Pancreas (tissue), 10 donors: ENCODE data around the gene CEP250. TPM values are rescaled to one million over a fixed set of nuclear protein-coding genes. Genes with fewer than 3 reads are reported as not detected.

Experiments
- ATAC-seq, 4 donors: fragments of 200-7000 bp; cut with Tn5 transposase; one replicate each; pipeline versions ENCODE4 v1.8.0 to v1.9.1; 2020; ENCODE audit warnings: mild to moderate bottlenecking in 4 of 4, moderate library complexity in 4 of 4
- DNase-seq, 6 donors: peaks; one replicate each; pipeline ENCODE4 v3.0.0-alpha.2; 2020
- FAIRE-seq: peaks from 2 replicates; lab custom pipeline; 2012; peaks lifted over from hg19 to GRCh38; lab: Jason Lieb, UNC
- H3K27ac ChIP-seq, 4 donors: fragments of 200-600 bp; sonication (generic); 1 replicate in 3 of 4; 2 replicates in 1 of 4; pipeline versions ENCODE4 v1.5.0 to v1.8.0; 2020
- H3K27me3 ChIP-seq, 4 donors: fragments of 200-600 bp; one replicate each; pipeline ENCODE4 v1.8.0; 2021
- H3K36me3 ChIP-seq, 3 donors: fragments of 200-600 bp; sonication (generic) in 1 of 3; one replicate each; pipeline versions ENCODE4 v1.5.0 to v1.8.0; 2020 to 2021
- H3K4me1 ChIP-seq, 3 donors: fragments of 200-600 bp; one replicate each; pipeline ENCODE4 v1.8.0; 2021
- H3K4me3 ChIP-seq, 4 donors: fragments of 200-600 bp; sonication (generic) in 2 of 4; one replicate each; pipeline versions ENCODE4 v1.5.0 to v1.8.0; 2020 to 2021
- H3K9me3 ChIP-seq, 4 donors: fragments of 200-600 bp; one replicate each; pipeline ENCODE4 v1.8.0; 2021
- WGBS, 2 donors: extraction: QIAGEN DNeasy Blood & Tissue Kit; methylation state at CpG; one replicate each; pipeline ENCODE4 v1.1.7; 2013; 5-methylcytosine and 5-hydroxymethylcytosine counted together
- intact Hi-C, 3 donors: fragments of 100-400 bp; cut with DNase I; formaldehyde crosslinking; loops; one replicate each; pipeline versions ENCODE4 v1.11.1 to v1.14.2; 2022
- polyA plus RNA-seq, 2 donors: library from polyadenylated mRNA; stranded (reverse); fragments of 200-250 nt; gene quantifications; one replicate each; pipeline ENCODE4 v1.2.3, GENCODE V29; 2013
- total RNA-seq, 6 donors: library from RNA; stranded (reverse); fragmentation: NEBNext Ultra II Directional in 4 of 6; extraction: Animal tissue kit (Norgen Biotek cat#: 25700) in 4 of 6; gene quantifications; one replicate each; pipeline versions ENCODE4 v1.2.1 to v1.2.4, GENCODE V29; 2021 to 2023
- TF ChIP-seq, protein P1 (sequence below), 4 donors: fragments of 200-600 bp; sonication (generic) in 3 of 4; IDR thresholded peaks; one replicate each; pipeline versions ENCODE4 v1.5.0 to v1.8.0; 2021; ENCODE audit warnings: antibody characterized with exemption in 4 of 4
- donor health status: healthy with polysubstance abuse.
- donor health status: DM: no; HTN: no; CAD: no; lungs with moderate emphysema.
- donor health status: DM: no; HTN: no; CAD: no.
- donor health status: control.
- donor health status: control.
- donor health status: Bipolar disorder and iron deficiency.
- donor health status: DM: yes; HTN: yes; CAD: no.
- donor health status: DM: no; HTN: no; CAD: no.
- donor health status: DM: no; HTN: no; CAD: no.
- donor health status: DM: yes; HTN: yes; CAD: no.

Gene CEP250
- total and polyA plus RNA-seq, 8 donors: 4.5 to 16.2 (median 10.0) TPM

DNA sequence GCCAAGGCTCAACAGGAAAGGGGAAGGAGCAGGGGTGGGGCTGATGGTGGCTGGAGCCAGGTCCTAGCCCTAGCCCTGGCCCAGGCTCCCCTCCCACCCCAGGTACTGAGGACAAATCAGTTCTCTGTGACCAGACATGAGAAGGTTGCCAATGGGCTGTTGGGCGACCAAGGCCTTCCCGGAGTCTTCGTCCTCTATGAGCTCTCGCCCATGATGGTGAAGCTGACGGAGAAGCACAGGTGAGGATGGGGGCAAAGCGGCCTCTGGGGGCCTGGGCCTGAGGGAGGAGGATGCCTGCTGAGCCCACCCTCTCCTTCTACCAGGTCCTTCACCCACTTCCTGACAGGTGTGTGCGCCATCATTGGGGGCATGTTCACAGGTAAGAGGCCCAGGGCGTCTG is 101.5 kb downstream of the CEP250 start:
- FAIRE-seq: no peak

GRCh38 chr20:35558451-35558850 is 103.1 kb downstream of the CEP250 start:
- Histone ChIP-seq H3K4me1 (no peaks in the 10 kb centered on the region), H3K27ac (no peak overlapping the region), H3K9me3 (no peaks in the 10 kb centered on the region), H3K36me3 (no peaks in the 10 kb centered on the region), H3K4me3 (no peak overlapping the region), H3K27me3 (no peaks in the 10 kb centered on the region)
- peak in 1 of 6 donors; percentile 31 for DNase-seq
- FAIRE-seq: no peak
- TF ChIP-seq, protein P1, sequence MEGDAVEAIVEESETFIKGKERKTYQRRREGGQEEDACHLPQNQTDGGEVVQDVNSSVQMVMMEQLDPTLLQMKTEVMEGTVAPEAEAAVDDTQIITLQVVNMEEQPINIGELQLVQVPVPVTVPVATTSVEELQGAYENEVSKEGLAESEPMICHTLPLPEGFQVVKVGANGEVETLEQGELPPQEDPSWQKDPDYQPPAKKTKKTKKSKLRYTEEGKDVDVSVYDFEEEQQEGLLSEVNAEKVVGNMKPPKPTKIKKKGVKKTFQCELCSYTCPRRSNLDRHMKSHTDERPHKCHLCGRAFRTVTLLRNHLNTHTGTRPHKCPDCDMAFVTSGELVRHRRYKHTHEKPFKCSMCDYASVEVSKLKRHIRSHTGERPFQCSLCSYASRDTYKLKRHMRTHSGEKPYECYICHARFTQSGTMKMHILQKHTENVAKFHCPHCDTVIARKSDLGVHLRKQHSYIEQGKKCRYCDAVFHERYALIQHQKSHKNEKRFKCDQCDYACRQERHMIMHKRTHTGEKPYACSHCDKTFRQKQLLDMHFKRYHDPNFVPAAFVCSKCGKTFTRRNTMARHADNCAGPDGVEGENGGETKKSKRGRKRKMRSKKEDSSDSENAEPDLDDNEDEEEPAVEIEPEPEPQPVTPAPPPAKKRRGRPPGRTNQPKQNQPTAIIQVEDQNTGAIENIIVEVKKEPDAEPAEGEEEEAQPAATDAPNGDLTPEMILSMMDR (IDR thresholded peaks at IDR 0.05): no peak
- WGBS, 2 donors: 84 to 88% methylated on average over 4 of the region's 4 CpGs
- intact Hi-C loops: no loop called here
- no peak for ATAC-seq

More for the DNA sequence above, 101.5 kb downstream of the CEP250 start:
- H3K9me3 ChIP-seq: no peaks in the 10 kb centered on the region
- no peak overlapping the region for H3K27ac ChIP-seq
- DNase-seq (peak in 2 of 6 donors; percentile 39 to 51), ATAC-seq (no peak)
- H3K27me3 ChIP-seq: no peaks in the 10 kb centered on the region
- no peaks in the 10 kb centered on the region for H3K36me3 ChIP-seq
- intact Hi-C loops: no loop called here
- H3K4me3 ChIP-seq: no peak overlapping the region
- no peaks in the 10 kb centered on the region for H3K4me1 ChIP-seq
- WGBS, 2 donors: 95 to 97% methylated on average over 8 of the region's 8 CpGs
- TF ChIP-seq, protein P1 (IDR thresholded peaks at IDR 0.05): no peak

DNA sequence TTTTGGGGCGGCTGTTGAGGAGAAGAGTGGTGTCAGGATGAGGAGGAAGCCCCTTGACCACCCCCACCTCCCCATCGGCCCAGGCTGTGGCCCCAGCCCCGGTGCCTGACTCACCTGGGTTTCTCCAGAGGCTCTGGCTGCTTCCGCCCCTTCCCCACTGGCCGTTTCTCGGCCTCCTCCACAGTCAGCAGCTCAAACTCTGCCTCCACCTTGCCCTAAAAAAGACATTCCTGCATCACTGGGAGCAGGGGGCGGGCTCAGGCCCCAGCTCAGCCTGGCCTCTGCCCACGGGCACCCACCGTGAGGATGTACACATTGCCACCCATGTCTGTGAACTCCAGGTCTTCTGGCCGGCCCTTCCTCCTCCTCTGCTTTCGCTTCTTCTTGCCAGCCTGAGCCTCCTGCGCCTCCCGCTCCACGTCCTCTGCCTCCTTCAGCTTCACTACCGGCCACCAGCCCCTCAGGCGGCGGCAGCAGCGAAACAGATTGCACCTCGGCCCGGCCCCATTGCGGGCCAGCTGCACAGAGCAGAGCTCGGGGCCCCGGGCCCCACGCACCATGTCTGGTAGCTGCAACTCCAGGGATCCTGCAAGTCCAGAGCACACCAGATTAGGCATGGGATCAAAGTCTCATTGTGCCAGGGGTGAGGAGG is 103.8 kb downstream of the CEP250 start:
- TF ChIP-seq, protein P1 (IDR thresholded peaks at IDR 0.05): no peak
- no peak overlapping the region for H3K4me3 ChIP-seq
- no peaks in the 10 kb centered on the region for H3K4me1 ChIP-seq
- ATAC-seq (no peak), DNase-seq (peak in 2 of 6 donors; percentile 40 to 54), FAIRE-seq (no peak)
- WGBS, 2 donors: 89 to 94% methylated on average over 24 of the region's 24 CpGs
- no peak overlapping the region for H3K27ac ChIP-seq
- no peaks in the 10 kb centered on the region for H3K27me3 ChIP-seq
- no peaks in the 10 kb centered on the region for H3K9me3 ChIP-seq
- intact Hi-C loops: no loop called here
- no peaks in the 10 kb centered on the region for H3K36me3 ChIP-seq

DNA sequence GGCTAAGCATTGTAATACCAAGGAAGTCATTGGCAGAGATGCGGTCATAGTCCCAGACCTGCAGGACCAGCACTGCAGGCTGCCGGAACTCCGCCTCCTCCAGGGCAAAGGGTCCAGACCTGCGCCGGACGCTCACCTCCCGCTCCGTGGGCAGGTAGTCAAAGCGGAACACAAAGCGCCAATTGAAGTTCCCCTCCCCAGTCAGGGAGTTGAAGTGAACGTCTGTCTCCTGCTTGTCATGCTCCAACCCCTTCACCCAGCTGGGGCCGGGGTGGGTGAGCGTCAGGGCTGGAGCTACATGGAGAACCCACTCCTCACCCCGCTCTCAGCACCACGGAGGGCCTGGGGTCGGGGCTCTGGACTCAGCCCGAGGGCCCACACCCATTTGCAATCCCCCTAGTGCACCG is 104.7 kb downstream of the CEP250 start:
- DNase-seq: peak in 2 of 6 donors; percentile 56 to 66

More for the DNA sequence above, 104.7 kb downstream of the CEP250 start:
- WGBS, 2 donors: 52 to 56% methylated on average over 18 of the region's 18 CpGs
- no peak for FAIRE-seq
- Histone ChIP-seq H3K9me3 (no peaks in the 10 kb centered on the region), H3K36me3 (no peaks in the 10 kb centered on the region), H3K27ac (no peak overlapping the region), H3K4me1 (no peaks in the 10 kb centered on the region), H3K27me3 (no peaks in the 10 kb centered on the region), H3K4me3 (no peak overlapping the region)
- TF ChIP-seq, protein P1 (IDR thresholded peaks at IDR 0.05): no peak
- peak in 1 of 4 donors; percentile 30 for ATAC-seq
- intact Hi-C loops: no loop called here
